GM12875 (cell line): ENCODE measurements around the gene ADGRA1.

Experiments used
- H3K4me3 ChIP-seq: one replicate; pipeline ENCODE4 v1.5.1; 2011; ENCODE audit warnings: low read depth, low read length, control low read depth
- CTCF ChIP-seq: IDR thresholded peaks from 2 replicates; pipeline ENCODE4 v1.5.1; 2011; ENCODE audit warnings: low read depth, mild to moderate bottlenecking, control low read depth, inconsistent platforms, low read length, moderate library complexity, borderline replicate concordance; ENCODE audit not compliant: insufficient read depth

ADGRA1 gene

GRCh38 chr10:133113146-133113830 is 25.6 kb downstream of the ADGRA1 start:
- no peak for TF ChIP-seq CTCF
- no peak overlapping the region for H3K4me3 ChIP-seq

DNA sequence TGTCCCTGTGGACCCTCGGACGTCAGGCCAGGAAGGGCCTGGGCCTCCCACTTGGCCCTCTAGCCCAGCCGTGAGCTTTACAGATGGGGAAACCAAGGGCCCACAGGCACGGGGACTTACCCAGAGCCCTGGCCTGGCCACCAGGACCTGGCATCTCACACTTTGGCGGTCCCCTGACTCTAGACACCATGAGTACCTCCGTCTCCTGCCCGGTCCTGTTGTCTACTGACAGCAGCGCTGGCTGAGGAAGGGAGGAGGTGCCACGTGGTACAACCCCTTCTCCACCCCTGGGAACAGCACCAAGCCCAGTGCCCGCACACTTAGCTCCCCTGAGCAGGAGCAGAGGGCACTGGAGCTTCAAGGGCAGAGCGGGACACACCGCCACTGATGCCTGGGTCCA is 26.1 kb downstream of the ADGRA1 start:
- TF ChIP-seq CTCF, result no peak
- H3K4me3 ChIP-seq, result no peak overlapping the region

GRCh38 chr10:133114251-133114650 is 26.5 kb downstream of the ADGRA1 start:
- H3K4me3 ChIP-seq, result no peak overlapping the region
- no peak for TF ChIP-seq CTCF

DNA sequence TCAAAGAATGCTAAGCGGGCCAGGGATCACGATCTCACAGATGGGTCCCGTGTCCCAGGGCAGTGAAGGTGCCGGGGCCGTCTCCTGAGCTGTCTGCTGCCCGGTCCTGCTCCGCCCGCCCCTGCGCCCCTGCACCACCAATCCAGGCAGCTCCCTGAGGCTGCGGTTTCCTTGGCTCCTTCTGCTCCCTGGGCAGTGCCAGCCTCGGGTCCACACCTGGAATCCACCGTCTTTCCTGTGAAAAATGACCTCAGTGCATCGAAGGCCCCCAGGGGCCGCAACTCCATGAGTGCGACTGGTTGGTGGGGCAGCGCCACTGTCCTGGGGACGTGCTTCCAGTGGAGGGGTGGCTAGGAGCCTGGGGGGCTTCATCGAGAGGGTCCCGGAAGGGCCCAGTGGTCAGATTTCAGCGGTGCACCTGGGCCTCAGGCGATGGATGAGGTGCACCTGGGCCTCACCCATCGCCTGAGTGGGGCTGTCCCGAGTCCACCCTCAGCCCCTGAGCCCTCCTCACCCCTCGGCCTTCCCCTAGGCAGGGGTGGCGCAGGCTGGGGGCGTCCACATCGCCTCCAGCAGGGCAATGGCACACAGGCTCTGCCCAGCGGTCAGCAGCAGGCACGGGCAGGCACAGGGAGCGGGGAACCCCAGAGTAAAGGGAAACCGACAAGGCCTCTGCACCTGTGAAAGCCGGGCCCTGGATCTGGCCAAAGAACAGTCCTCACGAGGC is 27.2 kb downstream of the ADGRA1 start:
- no peak for TF ChIP-seq CTCF
- no peak overlapping the region for H3K4me3 ChIP-seq

GRCh38 chr10:133115453-133115842 is 27.7 kb downstream of the ADGRA1 start:
- H3K4me3 ChIP-seq, result no peak overlapping the region
- TF ChIP-seq CTCF, result no peak

DNA sequence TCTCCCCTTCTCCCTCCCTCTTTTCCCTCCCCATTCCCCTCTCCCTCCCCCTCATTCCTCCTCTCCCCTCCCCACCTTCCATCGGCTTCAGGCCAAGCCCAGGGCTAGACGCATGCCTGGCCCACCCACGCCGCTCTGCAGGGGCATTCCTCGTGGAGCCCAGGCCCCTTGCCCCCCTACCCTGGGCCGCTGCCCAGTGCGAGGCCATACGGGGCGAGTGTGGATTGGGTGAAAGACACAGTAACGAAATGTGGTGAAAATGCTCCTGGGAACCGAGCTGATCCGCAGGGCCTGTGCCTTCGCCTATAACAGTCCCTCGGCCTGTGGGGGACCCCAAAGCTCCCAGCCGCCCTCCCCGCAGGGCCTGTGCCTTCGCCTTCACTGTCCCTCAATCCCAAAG is 28.3 kb downstream of the ADGRA1 start:
- TF ChIP-seq CTCF, result no peak
- H3K4me3 ChIP-seq, result no peak overlapping the region

DNA sequence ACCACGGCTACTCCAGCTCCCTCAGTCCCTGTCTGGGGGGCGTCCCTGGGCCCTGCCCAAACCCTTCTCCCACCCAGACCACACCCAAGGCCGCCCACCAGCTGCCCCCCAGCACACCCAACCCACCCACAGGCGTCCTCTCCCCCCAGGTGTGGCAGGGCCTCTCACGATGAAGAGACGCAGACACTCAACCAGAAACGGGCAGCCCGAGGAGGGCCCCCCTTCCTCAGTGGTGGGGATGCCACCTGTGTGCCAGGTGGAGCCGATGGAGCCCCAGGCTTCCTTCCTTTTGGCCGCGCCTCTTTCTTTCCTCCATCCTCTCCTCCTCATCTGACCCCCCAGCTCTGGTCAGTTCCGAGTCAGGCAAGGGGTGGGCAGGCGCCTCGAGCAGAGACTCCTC is 28.7 kb downstream of the ADGRA1 start:
- TF ChIP-seq CTCF, result no peak
- H3K4me3 ChIP-seq, result no peak overlapping the region
